MM.1S (cell line): Measurements from ENCODE around the gene HSPB7.
"Not testable (repeated sequence)": the region's sequence is repeated elsewhere in the genome, so short reads cannot be mapped to it uniquely, and the experiment has no call there.

ENCODE experiments used
- EZH2 ChIP-seq: fragments of 300-600 bp; sonication (generic); optimal IDR thresholded peaks from 2 replicates; pipeline ENCODE3; 2017; ENCODE audit warnings: low read depth, mild to moderate bottlenecking, antibody characterized with exemption, low read length, mixed read lengths
- EZH2phosphoT487 ChIP-seq: fragments of 300-600 bp; sonication (generic); IDR thresholded peaks from 2 replicates; pipeline ENCODE4 v1.6.1; 2018; ENCODE audit warnings: antibody characterized with exemption, low read length
- TF ChIP-seq, protein P1 (sequence below): fragments of 300-600 bp; sonication (generic); IDR thresholded peaks from 2 replicates; pipeline ENCODE4 v1.5.1; 2016; ENCODE audit warnings: antibody characterized with exemption, low read length, mixed read lengths

DNA sequence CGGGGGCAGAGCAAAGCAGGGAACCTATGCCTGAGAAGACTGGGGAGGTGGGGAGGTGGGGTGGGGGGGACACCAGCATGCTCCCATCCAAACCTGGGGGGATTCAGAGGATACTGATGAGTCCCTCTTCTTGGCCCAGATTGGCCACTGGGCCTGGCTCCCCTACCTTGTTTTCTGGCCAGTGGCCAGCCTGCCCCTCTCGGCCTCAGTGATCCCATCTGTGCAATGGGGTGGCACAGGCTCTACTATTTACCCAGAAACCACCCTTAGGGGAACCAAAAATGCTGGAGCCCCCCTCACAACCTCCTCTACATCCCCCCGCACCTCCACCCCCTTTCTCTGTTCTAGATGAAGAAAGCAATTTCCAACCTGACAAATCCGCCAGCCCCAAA is 38.7 kb upstream of the HSPB7 start:
- TF ChIP-seq EZH2, EZH2phosphoT487: not testable (repeated sequence)
- TF ChIP-seq, protein P1, sequence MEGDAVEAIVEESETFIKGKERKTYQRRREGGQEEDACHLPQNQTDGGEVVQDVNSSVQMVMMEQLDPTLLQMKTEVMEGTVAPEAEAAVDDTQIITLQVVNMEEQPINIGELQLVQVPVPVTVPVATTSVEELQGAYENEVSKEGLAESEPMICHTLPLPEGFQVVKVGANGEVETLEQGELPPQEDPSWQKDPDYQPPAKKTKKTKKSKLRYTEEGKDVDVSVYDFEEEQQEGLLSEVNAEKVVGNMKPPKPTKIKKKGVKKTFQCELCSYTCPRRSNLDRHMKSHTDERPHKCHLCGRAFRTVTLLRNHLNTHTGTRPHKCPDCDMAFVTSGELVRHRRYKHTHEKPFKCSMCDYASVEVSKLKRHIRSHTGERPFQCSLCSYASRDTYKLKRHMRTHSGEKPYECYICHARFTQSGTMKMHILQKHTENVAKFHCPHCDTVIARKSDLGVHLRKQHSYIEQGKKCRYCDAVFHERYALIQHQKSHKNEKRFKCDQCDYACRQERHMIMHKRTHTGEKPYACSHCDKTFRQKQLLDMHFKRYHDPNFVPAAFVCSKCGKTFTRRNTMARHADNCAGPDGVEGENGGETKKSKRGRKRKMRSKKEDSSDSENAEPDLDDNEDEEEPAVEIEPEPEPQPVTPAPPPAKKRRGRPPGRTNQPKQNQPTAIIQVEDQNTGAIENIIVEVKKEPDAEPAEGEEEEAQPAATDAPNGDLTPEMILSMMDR: not testable (repeated sequence)
